Neutrophil (primary cell): ENCODE results near the gene STAP2.

Experiments
- H3K27ac ChIP-seq: fragments of 200-600 bp; sonication (generic); 2 replicates; pipeline ENCODE4 v1.5.1; 2016; ENCODE audit warnings: mild to moderate bottlenecking, moderate library complexity
- H3K27me3 ChIP-seq: fragments of 200-600 bp; sonication (generic); 2 replicates; pipeline ENCODE4 v1.6.0; 2016; ENCODE audit warnings: mild to moderate bottlenecking
- H3K36me3 ChIP-seq: fragments of 200-600 bp; sonication (generic); 2 replicates; pipeline ENCODE4 v1.5.1; 2017
- H3K4me1 ChIP-seq, 2 experiments: fragments of 200-600 bp in 1 of 2; sonication (generic) in 1 of 2; 1 replicate in 1 of 2; 2 replicates in 1 of 2; pipeline versions ENCODE4 v1.5.1 to v1.6.1; 2013 to 2016; ENCODE audit warnings: low read depth in 1 of 2, low read length in 1 of 2, mild to moderate bottlenecking in 1 of 2, moderate library complexity in 1 of 2; ENCODE audit not compliant: control insufficient read depth in 1 of 2, insufficient read depth in 1 of 2
- H3K4me3 ChIP-seq, 2 experiments: fragments of 200-600 bp in 1 of 2; sonication (generic) in 1 of 2; 1 replicate in 1 of 2; 2 replicates in 1 of 2; pipeline ENCODE4 v1.5.1; 2013 to 2016; ENCODE audit warnings: low read depth in 1 of 2, low read length in 1 of 2, mild to moderate bottlenecking in 1 of 2, moderate library complexity in 1 of 2
- H3K9me3 ChIP-seq: fragments of 200-600 bp; sonication (generic); 2 replicates; pipeline ENCODE4 v1.5.1; 2016
- TF ChIP-seq, protein P1 (sequence below): fragments of 200-600 bp; sonication (generic); IDR thresholded peaks from 2 replicates; pipeline ENCODE4 v1.5.1; 2016; ENCODE audit warnings: antibody characterized with exemption

The STAP2 gene

GRCh38 chr19:4324228-4324627, 14.4 kb downstream of the STAP2 start:
- TF ChIP-seq, protein P1, sequence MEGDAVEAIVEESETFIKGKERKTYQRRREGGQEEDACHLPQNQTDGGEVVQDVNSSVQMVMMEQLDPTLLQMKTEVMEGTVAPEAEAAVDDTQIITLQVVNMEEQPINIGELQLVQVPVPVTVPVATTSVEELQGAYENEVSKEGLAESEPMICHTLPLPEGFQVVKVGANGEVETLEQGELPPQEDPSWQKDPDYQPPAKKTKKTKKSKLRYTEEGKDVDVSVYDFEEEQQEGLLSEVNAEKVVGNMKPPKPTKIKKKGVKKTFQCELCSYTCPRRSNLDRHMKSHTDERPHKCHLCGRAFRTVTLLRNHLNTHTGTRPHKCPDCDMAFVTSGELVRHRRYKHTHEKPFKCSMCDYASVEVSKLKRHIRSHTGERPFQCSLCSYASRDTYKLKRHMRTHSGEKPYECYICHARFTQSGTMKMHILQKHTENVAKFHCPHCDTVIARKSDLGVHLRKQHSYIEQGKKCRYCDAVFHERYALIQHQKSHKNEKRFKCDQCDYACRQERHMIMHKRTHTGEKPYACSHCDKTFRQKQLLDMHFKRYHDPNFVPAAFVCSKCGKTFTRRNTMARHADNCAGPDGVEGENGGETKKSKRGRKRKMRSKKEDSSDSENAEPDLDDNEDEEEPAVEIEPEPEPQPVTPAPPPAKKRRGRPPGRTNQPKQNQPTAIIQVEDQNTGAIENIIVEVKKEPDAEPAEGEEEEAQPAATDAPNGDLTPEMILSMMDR: no peak
- Histone ChIP-seq H3K9me3 (peaks cover 8% of the 10 kb centered on the region), H3K27ac (no peak overlapping the region), H3K36me3 (no peaks in the 10 kb centered on the region), H3K4me3 (no peak overlapping the region), H3K27me3 (peaks cover 48% of the 10 kb centered on the region), H3K4me1 (peaks cover 10 to 19% of the 10 kb centered on the region in 2 experiments)

- Histone ChIP-seq H3K4me3 (no peak overlapping the region), H3K27ac (no peak overlapping the region), H3K36me3 (no peaks in the 10 kb centered on the region), H3K27me3 (peaks cover 43% of the 10 kb centered on the region), H3K4me1 (peaks cover 8 to 18% of the 10 kb centered on the region in 2 experiments), H3K9me3 (peaks cover 8% of the 10 kb centered on the region)
- TF ChIP-seq, protein P1: no peak
Measured at GRCh38 chr19:4323692-4324091, 14.9 kb downstream of the STAP2 start.

DNA sequence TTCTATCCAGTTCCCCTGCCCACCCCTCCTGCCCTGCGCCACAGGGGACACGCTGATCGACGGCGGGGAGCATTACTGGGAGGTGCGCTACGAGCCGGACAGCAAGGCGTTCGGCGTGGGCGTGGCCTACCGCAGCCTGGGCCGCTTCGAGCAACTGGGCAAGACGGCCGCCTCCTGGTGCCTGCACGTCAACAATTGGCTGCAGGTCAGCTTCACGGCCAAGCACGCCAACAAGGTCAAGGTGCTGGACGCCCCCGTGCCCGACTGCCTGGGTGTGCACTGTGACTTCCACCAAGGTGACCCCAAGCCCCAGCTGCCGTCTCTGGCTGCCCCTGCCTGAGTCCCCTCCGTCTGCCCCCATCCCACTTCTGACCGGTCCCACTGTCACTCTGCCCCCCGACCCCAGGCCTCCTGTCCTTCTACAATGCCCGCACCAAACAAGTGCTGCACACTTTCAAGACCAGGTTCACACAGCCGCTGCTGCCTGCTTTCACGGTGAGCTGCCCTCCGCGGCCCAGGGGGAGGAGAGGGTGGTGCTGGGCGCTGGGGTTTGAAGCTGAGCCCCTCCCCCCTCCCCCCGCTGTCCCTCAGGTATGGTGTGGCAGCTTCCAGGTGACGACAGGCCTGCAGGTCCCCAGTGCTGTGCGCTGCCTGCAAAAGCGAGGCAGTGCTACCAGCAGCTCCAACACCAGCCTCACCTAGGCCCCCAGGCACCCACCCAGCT, 15.5 kb downstream of the STAP2 start:
- Histone ChIP-seq H3K27me3 (peaks cover 37% of the 10 kb centered on the region), H3K4me1 (peaks cover 6 to 14% of the 10 kb centered on the region in 2 experiments), H3K4me3 (no peak overlapping the region), H3K9me3 (peaks cover 8% of the 10 kb centered on the region), H3K36me3 (no peaks in the 10 kb centered on the region), H3K27ac (no peak overlapping the region)
- TF ChIP-seq, protein P1: no peak

DNA sequence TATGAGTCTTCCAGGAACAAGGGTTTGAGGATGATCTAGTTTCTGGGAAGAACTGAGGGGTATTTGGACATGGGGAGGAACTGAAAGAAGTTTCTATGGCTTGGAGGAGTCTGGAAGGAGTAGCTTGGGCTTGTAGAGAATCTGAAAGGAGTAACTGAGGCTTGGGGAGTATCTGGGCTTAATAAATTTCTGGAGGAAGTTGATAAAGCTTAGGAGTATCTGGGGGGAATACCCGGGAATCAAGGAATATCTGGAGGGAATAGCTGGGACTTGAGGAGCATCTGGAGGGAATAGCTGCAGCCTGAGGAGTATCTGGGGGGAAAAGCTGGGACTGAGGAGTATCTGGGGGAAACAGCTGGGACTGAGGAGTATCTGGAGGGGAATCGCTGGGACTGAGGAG, 18.2 kb downstream of the STAP2 start:
- no peaks in the 10 kb centered on the region for H3K36me3 ChIP-seq
- no peak overlapping the region for H3K4me3 ChIP-seq
- TF ChIP-seq, protein P1: no peak
- no peak overlapping the region for H3K27ac ChIP-seq
- H3K9me3 ChIP-seq: peaks cover 8% of the 10 kb centered on the region
- peaks cover 10% of the 10 kb centered on the region for H3K27me3 ChIP-seq
- no peaks in the 10 kb centered on the region for H3K4me1 ChIP-seq

GRCh38 chr19:4319067-4319718, 19.4 kb downstream of the STAP2 start:
- H3K27ac ChIP-seq: no peak overlapping the region
- no peak overlapping the region for H3K4me3 ChIP-seq
- peaks cover 8% of the 10 kb centered on the region for H3K9me3 ChIP-seq
- no peaks in the 10 kb centered on the region for H3K36me3 ChIP-seq
- H3K27me3 ChIP-seq: peaks cover 3% of the 10 kb centered on the region
- peaks cover 0 to 2% of the 10 kb centered on the region in 2 experiments for H3K4me1 ChIP-seq
- TF ChIP-seq, protein P1: no peak
